Nucleus accumbens (tissue), 56 donors: ENCODE results near the gene ARNT2.

ENCODE experiments used
- DNase-seq, 56 donors: peaks; one replicate each; lab custom pipeline; 2025; lab: John Stamatoyannopoulos, UW

Gene ARNT2

GRCh38 chr15:80440024-80440423, 35.8 kb downstream of the ARNT2 start:
- no peak for DNase-seq

DNA sequence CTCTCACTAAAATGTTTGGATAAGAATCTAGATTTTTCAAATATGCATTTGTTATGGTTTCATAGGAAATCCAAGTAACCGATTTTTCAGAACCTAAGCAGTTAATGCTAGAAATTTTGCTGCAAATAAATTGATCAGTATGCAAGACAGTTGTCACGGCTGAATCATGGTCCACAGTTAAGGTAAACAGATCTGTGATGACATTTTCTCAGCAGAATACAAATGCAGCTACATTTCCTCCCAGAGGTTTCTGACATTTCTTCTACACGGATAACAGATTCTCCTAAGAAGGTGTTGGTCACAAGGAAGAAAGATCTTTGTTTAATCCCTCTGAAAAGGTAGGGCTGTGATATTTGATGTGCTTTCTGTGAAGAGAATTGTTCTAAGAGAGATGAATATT, 36.9 kb downstream of the ARNT2 start:
- no peak for DNase-seq

DNA sequence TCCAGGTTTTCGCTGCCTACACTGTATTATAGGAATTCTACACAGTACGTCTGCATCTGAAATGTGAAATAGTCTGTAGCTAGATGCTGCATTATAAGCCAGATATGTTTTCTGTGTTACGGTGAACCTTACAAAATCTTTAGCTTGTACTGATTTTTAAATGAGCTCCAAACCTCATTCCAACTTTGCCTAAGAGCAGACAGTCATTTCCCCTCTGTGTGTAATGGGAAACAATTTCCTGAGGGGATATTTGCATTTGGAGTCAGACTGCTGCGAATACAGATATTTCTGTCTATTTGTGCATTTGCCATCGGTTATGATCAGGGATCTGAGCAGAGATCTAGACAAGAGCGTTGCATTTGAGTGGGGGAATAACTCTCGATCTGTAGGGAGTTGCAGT, 37.5 kb downstream of the ARNT2 start:
- no peak for DNase-seq

GRCh38 chr15:80442728-80443403, 38.7 kb downstream of the ARNT2 start:
- peak in 6 of 56 donors; percentile 18 to 50 (median 36) for DNase-seq

DNA sequence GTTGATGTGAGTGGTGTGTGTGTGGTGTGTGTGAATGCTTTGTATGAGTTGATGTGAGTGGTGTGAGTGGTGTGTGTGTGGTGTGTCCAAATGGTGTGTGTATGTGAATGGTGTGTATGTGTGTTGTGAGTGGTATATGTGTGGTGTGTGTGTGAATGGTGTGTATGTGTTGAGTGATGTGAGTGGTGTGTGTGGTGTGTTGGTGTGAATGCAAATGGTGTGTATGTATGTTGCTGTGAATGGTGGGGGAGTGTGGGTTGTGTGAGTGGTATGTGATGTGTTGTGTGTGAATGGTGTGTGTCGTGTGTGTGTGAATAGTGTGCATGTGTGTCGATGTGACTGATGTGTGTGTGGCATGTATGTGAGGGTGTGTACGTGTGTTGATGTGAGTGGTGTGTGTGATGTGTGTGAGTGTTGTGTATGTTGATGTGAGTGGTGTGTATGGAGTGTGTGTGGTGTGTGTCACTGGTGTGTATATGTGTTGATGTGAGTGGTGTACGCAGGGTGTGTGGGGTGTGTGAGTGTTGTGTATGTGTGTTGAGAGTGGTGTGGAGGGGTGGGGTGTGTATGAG, 40.6 kb downstream of the ARNT2 start:
- no peak for DNase-seq

DNA sequence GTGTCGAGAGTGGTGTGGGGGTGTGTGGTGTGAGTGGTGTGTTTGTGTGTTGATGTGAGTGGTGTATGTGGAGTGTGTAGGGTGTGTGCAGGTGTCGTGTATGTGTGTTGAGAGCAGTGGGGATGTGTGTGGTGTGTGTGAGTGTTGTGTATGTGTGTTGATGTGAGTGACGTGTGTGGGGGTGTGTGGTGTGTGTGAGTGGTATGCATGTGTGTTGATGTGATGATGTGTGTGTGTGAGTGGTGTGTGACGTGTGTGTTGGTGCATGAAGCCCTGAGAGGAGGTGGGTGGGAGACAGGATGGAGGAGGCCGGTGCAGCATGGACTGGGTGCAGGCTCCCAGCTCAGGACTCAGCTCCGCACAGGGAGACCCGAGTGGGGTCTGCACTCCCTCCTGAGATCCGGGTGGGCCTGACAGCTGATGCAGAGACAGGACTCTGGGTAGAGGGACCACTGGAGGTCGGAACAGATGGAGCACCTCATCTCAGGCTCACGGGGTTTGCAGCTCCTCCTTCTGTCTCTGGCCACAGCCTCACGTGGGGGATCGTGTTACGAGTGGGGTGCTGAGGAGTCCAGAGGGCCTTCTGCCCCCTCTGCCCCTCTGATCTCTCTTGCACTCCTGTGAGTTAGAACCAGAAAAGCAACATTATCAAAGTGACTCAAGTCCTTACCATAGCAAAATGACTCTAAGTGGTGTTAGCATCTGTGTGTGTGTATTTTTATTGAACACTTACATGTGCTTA, 41.3 kb downstream of the ARNT2 start:
- DNase-seq: no peak

DNA sequence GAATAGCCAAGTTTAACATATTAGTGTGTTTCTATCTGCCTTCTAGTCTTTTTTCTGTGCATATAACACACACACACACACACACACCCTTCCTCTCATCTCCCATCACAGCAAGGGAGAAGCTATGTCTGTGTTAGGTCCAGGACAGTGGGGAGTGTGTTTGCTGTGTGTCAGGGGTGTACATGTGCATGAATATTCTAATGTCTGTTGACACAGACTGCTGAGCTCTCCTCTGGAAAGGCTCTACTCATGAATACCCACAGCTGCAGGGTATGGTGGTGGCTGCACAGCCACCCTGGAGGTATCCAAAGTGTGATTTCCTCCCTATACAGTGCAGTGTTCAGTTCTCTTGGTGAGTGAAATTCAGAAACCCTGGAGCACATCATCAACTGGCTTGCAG, 42.9 kb downstream of the ARNT2 start:
- no peak for DNase-seq

- no peak for DNase-seq
Measured at GRCh38 chr15:80449825-80450224, 45.6 kb downstream of the ARNT2 start.

GRCh38 chr15:80450811-80451321, 46.7 kb downstream of the ARNT2 start:
- no peak for DNase-seq

DNA sequence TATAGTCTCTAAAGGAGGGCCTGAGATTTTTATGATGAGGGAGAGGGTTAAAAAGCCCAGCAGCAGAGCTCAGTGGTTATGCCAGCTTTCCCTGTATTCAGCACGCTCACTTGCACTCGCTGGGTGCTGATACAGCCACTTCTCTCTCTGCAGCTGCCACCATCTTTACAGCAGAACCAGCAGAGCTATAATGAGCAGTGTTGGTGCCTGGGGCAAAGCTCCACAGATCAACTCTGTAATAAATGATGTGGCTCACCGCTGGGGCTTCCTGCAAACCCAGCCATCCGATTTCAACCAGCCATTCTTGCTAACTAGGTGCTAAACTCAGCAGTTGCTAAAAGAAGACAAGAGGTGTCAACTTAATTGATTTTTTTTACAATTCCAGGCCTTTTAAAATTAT, 48.0 kb downstream of the ARNT2 start:
- DNase-seq: no peak

GRCh38 chr15:80455051-80455648, 51.0 kb downstream of the ARNT2 start:
- DNase-seq: no peak

DNA sequence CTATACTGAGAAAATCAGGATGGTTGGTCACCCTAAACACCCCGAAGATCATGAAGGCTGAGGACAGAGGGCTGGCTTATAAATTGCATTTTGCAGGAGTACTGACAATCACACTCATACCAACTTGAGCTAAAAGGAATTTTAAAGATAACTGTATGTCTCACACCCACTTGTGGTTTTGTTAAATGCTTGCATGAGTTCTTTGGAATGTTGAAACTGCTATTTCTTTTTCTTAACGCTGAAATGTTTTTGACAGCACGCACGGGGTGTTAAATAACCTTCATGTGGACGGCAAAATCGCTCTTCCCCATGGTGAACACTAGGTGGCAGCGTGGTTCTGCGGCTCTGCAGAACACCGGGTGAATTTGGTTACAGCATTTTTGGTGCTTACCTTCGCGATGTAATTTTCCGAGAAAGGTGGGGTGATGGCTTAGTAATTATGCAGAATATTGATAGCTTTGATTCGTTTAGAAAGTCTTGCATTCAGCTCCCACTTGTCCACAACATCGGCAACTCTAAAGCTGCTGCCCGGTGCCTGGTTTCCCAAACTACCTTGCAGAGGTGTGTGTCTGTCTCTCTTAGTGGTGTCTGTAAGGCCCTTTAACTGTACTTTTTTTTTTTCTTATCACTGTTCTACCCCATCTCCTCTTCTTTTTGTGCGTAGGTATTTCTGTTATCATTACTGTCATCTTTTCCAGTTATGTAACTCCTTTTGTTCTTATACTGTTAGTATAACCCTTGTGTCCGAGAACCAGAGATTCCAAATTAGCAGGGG, 51.7 kb downstream of the ARNT2 start:
- peak in 37 of 56 donors; percentile 8 to 81 (median 44) for DNase-seq

- no peak for DNase-seq
Measured at GRCh38 chr15:80456517-80457492, 52.6 kb downstream of the ARNT2 start.

DNA sequence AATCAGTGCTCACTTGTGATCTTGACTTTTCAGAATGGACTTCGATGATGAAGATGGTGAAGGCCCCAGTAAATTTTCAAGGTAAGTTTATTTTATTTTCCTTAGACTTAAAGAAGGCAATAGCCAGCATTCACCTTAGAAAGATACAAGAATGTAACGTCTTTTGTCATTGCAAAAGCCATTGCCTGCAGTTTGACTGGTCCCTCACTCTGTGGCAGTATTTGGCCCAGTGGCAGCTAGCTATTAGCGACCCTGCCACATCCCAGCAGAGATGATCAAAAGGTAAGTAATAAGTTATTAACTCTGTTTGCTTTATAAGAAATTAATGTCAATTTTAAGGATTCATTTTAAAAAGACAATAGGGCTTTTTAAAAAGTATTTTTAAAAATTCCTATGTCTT, 53.7 kb downstream of the ARNT2 start:
- no peak for DNase-seq

DNA sequence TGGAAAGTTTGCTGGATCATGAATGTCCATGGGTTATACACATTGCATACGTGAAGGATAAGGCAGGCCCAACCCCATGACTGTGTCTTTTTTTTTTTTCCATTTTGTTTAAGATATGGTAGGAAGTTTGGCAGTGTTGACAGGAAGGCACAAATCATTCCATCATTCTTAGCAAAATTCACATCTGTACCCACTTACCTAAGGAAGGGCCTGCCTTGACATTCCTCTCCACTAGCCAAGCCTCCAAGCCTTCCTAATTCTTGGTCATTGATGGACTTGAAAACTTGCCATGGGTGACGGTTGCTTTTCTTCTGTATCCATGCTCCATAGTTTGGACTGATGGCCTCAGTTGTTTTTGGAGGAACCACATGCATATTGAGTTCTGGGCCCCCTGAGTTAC, 54.4 kb downstream of the ARNT2 start:
- DNase-seq: no peak

GRCh38 chr15:80459380-80459779, 55.2 kb downstream of the ARNT2 start:
- no peak for DNase-seq

DNA sequence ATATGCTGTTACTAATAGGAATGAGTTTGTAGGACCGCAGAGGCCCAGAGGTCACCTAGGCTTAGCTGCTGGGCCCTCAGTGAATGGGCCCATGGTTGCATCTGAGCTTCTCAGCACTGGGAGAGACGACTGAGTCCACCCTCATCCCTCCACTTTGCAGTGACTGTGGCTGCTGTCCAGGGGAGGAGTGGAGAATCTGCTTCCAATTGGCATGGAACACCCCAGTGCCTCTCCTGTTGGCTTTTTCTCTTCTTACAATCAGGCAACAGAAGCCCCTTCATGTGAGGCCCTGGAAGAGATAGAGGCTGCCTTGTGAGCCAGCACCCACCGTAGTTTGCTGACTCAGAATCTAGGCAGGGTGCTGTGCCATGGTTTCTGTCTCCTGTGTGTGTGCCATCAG, 55.6 kb downstream of the ARNT2 start:
- DNase-seq: peak in 1 of 56 donors; percentile 35

DNA sequence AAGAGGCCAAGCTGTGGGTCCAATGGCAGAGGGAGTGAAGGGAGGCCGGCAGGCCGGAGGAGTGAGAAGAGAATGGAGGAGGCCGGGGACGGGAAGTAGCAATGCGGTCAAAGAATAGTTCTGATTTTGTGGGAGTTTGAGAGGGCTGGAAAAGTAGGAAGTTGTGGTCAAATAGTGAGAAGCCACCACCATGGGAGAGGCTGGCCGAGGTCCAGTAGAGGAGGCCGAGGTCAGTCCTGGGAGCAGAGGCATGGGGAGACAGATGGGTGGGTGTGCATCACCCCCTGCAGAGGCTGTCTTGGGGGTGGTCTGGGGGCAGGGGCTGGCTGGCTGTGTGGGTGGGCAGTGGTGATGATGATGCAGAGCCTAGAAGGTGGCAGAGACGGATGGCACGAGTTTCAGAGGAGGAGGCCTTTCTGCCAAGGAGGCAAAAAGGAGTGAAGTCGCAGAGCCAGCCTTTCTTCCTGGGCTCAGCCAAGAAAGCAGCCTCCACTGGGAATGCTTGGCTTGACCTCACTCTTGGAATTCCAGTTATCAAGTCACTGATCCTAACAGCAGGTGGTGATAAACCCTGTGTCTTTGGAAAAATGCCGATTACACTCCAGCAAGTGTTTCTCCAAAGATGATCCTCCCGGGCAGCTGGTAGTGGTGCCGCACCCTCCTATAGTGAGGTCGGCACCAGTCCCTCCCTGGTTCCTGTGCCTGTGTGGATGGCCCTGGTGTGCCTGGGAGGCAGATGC, 57.3 kb downstream of the ARNT2 start:
- no peak for DNase-seq

GRCh38 chr15:80462111-80462510, 57.9 kb downstream of the ARNT2 start:
- no peak for DNase-seq
